Measurements from ENCODE around the gene LRRC52. TPM values are rescaled to one million over a fixed set of nuclear protein-coding genes. Genes with fewer than 3 reads are reported as not detected.

LRRC52 gene
- total and polyA plus RNA-seq, 2 of the 8 experiments (the other 6 are each of a cell fraction or from before 2014, with no cell fraction given), result 0.05 TPM; not detected in 1

DNA sequence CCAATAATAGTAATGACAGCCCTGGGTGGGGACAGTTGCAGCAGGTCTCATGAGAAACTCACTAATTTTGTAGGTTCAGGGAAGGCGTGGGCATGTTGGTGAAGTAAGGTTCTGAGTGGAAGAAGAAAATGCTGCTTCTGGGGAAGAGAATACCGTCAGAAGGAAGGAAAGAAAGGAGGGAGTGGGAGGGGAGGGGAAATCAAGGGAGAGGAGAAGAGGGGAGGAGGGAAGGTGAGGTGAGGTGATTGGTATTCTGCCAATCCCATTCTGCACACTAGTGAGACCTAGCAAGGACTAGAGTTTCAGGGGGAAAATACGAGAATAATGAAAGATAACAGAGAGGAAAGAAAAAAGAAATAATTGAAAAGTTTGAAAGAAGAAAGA, 54.9 kb downstream of the LRRC52 start:
- peak overlapping the region in 3 of 4 experiments; percentile 58 to 87 (median 61); a peak in 6 of 7 replicates for H3K9ac ChIP-seq (replicated peaks in 1 of 4; ENCODE audit: extremely low read depth in 1 of 4, low read depth in 3 of 4, low read length in 3 of 4)
- H3K4me1 ChIP-seq (replicated peaks in 1 of 4; ENCODE audit: control insufficient read depth in 3 of 4, insufficient read depth in 4 of 4, low read length in 3 of 4), result peaks cover 0 to 4% (median 1%) of the 10 kb centered on the region in 4 experiments; a peak in 1 of 7 replicates
- no peak overlapping the region for H4K91ac ChIP-seq (replicated peaks; ENCODE audit: insufficient read length, low read length)
- no peaks in the 10 kb centered on the region for H3K9me3 ChIP-seq (ENCODE audit: insufficient read depth in 2 of 2, low read depth in 1 of 2, low read length in 1 of 2)
- H3K79me1 ChIP-seq (ENCODE audit: low read depth, low read length), result no peaks in the 10 kb centered on the region
- no peak for TF ChIP-seq KDM4A (IDR thresholded peaks at IDR 0.05; ENCODE audit: low read depth, low read length, severe bottlenecking)
- TF ChIP-seq SAP30 (IDR thresholded peaks at IDR 0.05; ENCODE audit: insufficient read depth, insufficient replicate concordance, low read length), result no peak
- no peak for TF ChIP-seq MAFK (IDR thresholded peaks at IDR 0.05; ENCODE audit: low read depth, low read length)
- TF ChIP-seq RAD21 (IDR thresholded peaks at IDR 0.05 in 1 of 2, conservative IDR thresholded peaks at IDR 0.05 in 1 of 2; ENCODE audit: low read depth in 2 of 2, low read length in 2 of 2), result no peak
- peak overlapping the region; percentile 78 to 95 (median 85) for H3K4me3 ChIP-seq (ENCODE audit: extremely low read depth in 1 of 4, insufficient read depth in 2 of 4, low read depth in 3 of 4, low read length in 4 of 4)
- H3K4ac ChIP-seq (replicated peaks; ENCODE audit: insufficient read length, low read depth, low read length), result no peak overlapping the region
- H3K27ac ChIP-seq (ENCODE audit: low read depth, low read length), result no peak overlapping the region; the same call in 1 of the 2 replicates
- H3K14ac ChIP-seq (ENCODE audit: insufficient read length), result no peak overlapping the region
- no peak overlapping the region for H2BK120ac ChIP-seq (replicated peaks; ENCODE audit: low read depth, low read length)
- H2BK15ac ChIP-seq (ENCODE audit: low read length), result no peak overlapping the region
- 27% methylated on average over 3 of the region's 3 CpGs; no CpG with 5 or more reads in 1 of the 2 experiments for WGBS, 2 experiments (ENCODE audit: extremely low coverage in 1 of 2, insufficient coverage in 1 of 2, insufficient read length in 1 of 2, insufficient replicate concordance in 2 of 2, low coverage in 1 of 2, low lambda C conversion rate in 2 of 2, missing lambda C conversion rate in 1 of 2)
- H4K20me1 ChIP-seq (replicated peaks in 1 of 2; ENCODE audit: control insufficient read depth in 1 of 2, insufficient read depth in 2 of 2, low read length in 2 of 2), result no peaks in the 10 kb centered on the region
- peak overlapping the region; percentile 39; the same call in 1 of the 2 replicates for H2AK5ac ChIP-seq (ENCODE audit: low read depth, low read length)
- ChIA-PET POLR2A (ENCODE audit: partially characterized antibody) (interaction anchor here (1.0 kb wide), 1 partner anchor 197 kb away, joined by 3 read pairs; no protein-coding TSS in a partner anchor), CTCF (ENCODE audit: partially characterized antibody) (interaction anchor here (0.6 to 20.1 kb wide), 9 partner anchors 13 to 316 kb away, joined by 3 to 337 read pairs (median 4); no protein-coding TSS in a partner anchor)
- no peak overlapping the region for H4K8ac ChIP-seq (ENCODE audit: extremely low read depth, insufficient read depth, low read length)
- no peak overlapping the region for H3K23ac ChIP-seq (ENCODE audit: insufficient read length)
- no peaks in the 10 kb centered on the region; the same call in 1 of the 2 replicates for H3K23me2 ChIP-seq (ENCODE audit: low read depth, low read length)
- H3K27me3 ChIP-seq (replicated peaks in 1 of 4; ENCODE audit: control insufficient read depth in 3 of 4, extremely low read depth in 1 of 4, insufficient read depth in 3 of 4, low read length in 3 of 4), result no peaks in the 10 kb centered on the region
- FAIRE-seq (no peak), DNase-seq (ENCODE audit: low read depth in 1 of 2, low spot score in 2 of 2) (no peak)
- H3K56ac ChIP-seq (replicated peaks; ENCODE audit: insufficient read length, low read depth, low read length), result peak overlapping the region; percentile 8
- H3K4me2 ChIP-seq (ENCODE audit: insufficient read depth in 1 of 2, low read depth in 2 of 2, low read length in 2 of 2), result peak overlapping the region; percentile 80 to 92
- H2BK5ac ChIP-seq (ENCODE audit: low read depth, low read length), result peak overlapping the region; percentile 69; the same call in 1 of the 2 replicates
- H2AFZ ChIP-seq (ENCODE audit: low read length), result peak overlapping the region; percentile 95; the same call in 1 of the 2 replicates
- H2BK20ac ChIP-seq (ENCODE audit: low read length), result no peak overlapping the region
- no peak overlapping the region for H2BK12ac ChIP-seq (ENCODE audit: low read depth, low read length)
- 0 out of 2 replicates have a peak overlapping the region, but pooled peaks have one; percentile 41 for H3K18ac ChIP-seq (ENCODE audit: extremely low read depth, low read length)
- H3K79me2 ChIP-seq (ENCODE audit: control insufficient read depth in 1 of 2, insufficient read depth in 2 of 2, low read length in 2 of 2), result no peaks in the 10 kb centered on the region
- H3K36me3 ChIP-seq (ENCODE audit: control insufficient read depth in 2 of 4, insufficient read depth in 4 of 4, low read length in 3 of 4), result no peaks in the 10 kb centered on the region
- H4K5ac ChIP-seq (ENCODE audit: insufficient read length, low read depth, low read length), result peak overlapping the region; percentile 11
